Thyroid gland (tissue), 4 donors: ENCODE data around the gene FYN. TPM values are rescaled to one million over a fixed set of nuclear protein-coding genes. Genes with fewer than 3 reads are reported as not detected.

Source experiments
- DNase-seq, 2 donors: peaks; one replicate each; pipeline ENCODE4 v3.0.0-alpha.2; 2019
- H3K27ac ChIP-seq, 3 donors: fragments of 200-600 bp; sonication (generic); 1 replicate in 2 of 3; 2 replicates in 1 of 3; pipeline ENCODE4 v1.5.1; 2016 to 2019; ENCODE audit warnings: mild to moderate bottlenecking in 1 of 3, moderate library complexity in 1 of 3
- H3K27me3 ChIP-seq: fragments of 200-600 bp; sonication (generic); one replicate; pipeline ENCODE4 v1.5.1; 2019
- H3K36me3 ChIP-seq, 2 donors: fragments of 200-600 bp; sonication (generic); one replicate each; pipeline ENCODE4 v1.5.1; 2016 to 2019
- H3K4me1 ChIP-seq, 2 donors: fragments of 200-600 bp; sonication (generic); one replicate each; pipeline ENCODE4 v1.5.1; 2017 to 2019
- H3K4me3 ChIP-seq, 3 donors: fragments of 200-600 bp; sonication (generic); replicated peaks in 1 of 3; 1 replicate in 2 of 3; 2 replicates in 1 of 3; pipeline ENCODE4 v1.5.1; 2016; ENCODE audit warnings: mild to moderate bottlenecking in 1 of 3
- H3K9me3 ChIP-seq: fragments of 200-600 bp; sonication (generic); one replicate; pipeline ENCODE4 v1.5.1; 2017
- CTCF ChIP-seq, 6 experiments: fragments of 200-600 bp in 3 of 6; fragments of 450-650 bp in 3 of 6; sonication (generic) in 3 of 6; IDR thresholded peaks; one replicate each; pipeline ENCODE4 v1.5.1; 2016 to 2019; ENCODE audit warnings: antibody characterized with exemption in 6 of 6, mild to moderate bottlenecking in 2 of 6, inconsistent platforms in 1 of 6, moderate library complexity in 1 of 6
- POLR2A ChIP-seq, 2 donors: fragments of 450-650 bp; IDR thresholded peaks; one replicate each; pipeline ENCODE4 v1.6.1; 2017; ENCODE audit warnings: antibody characterized with exemption in 2 of 2, mild to moderate bottlenecking in 2 of 2, moderate library complexity in 1 of 2
- WGBS, 2 donors: methylation state at CpG; one replicate each; pipeline ENCODE4 v1.1.5; 2017; 5-methylcytosine and 5-hydroxymethylcytosine counted together
- intact Hi-C: fragments of 100-400 bp; cut with DNase I; formaldehyde crosslinking; loops from one replicate; pipeline ENCODE4 v1.15.1; 2023
- total RNA-seq, 4 donors: library from RNA; depleted of rRNA; stranded (reverse); fragments of >200 nt; gene quantifications; one replicate each; pipeline ENCODE4 v1.2.3, GENCODE V29; 2016

FYN gene
- total RNA-seq, 4 donors from 2014 or later: 67.0 to 206 (median 95.9) TPM

GRCh38 chr6:111774346-111774703 is 98.9 kb downstream of the FYN start:
- DNase-seq: no peak
- no peaks in the 10 kb centered on the region for H3K27me3 ChIP-seq
- intact Hi-C loops: no loop called here
- H3K36me3 ChIP-seq: no peaks in the 10 kb centered on the region
- TF ChIP-seq CTCF (IDR thresholded peaks at IDR 0.05) (no peak), POLR2A (IDR thresholded peaks at IDR 0.05) (no peak)
- no peak overlapping the region for H3K27ac ChIP-seq
- no peaks in the 10 kb centered on the region for H3K9me3 ChIP-seq
- H3K4me1 ChIP-seq: peaks cover 0 to 23% of the 10 kb centered on the region in 2 donors
- 87 to 100% methylated on average over 1 of the region's 1 CpG for WGBS, 2 donors
- no peak overlapping the region for H3K4me3 ChIP-seq

GRCh38 chr6:111773501-111774345 is 99.5 kb downstream of the FYN start:
- Histone ChIP-seq H3K27me3 (no peaks in the 10 kb centered on the region), H3K4me1 (peaks cover 0 to 23% of the 10 kb centered on the region in 2 donors), H3K9me3 (no peaks in the 10 kb centered on the region), H3K36me3 (no peaks in the 10 kb centered on the region), H3K27ac (no peak overlapping the region), H3K4me3 (no peak overlapping the region)
- no peak for DNase-seq
- intact Hi-C loops: no loop called here
- WGBS, 2 donors: 73 to 82% methylated on average over 7 of the region's 7 CpGs
- TF ChIP-seq POLR2A (IDR thresholded peaks at IDR 0.05) (no peak), CTCF (IDR thresholded peaks at IDR 0.05) (no peak)

- TF ChIP-seq POLR2A (IDR thresholded peaks at IDR 0.05) (no peak), CTCF (IDR thresholded peaks at IDR 0.05) (no peak)
- 96 to 100% methylated on average over 1 of the region's 1 CpG for WGBS, 2 donors
- no peak for DNase-seq
- no peaks in the 10 kb centered on the region for H3K27me3 ChIP-seq
- H3K36me3 ChIP-seq: no peaks in the 10 kb centered on the region
- H3K4me1 ChIP-seq: peaks cover 0 to 23% of the 10 kb centered on the region in 2 donors
- no peak overlapping the region for H3K4me3 ChIP-seq
- no peak overlapping the region for H3K27ac ChIP-seq
- intact Hi-C loops: no loop called here
- H3K9me3 ChIP-seq: no peaks in the 10 kb centered on the region
Observed at GRCh38 chr6:111772381-111772780, 100.9 kb downstream of the FYN start.

- TF ChIP-seq CTCF (IDR thresholded peaks at IDR 0.05) (no peak), POLR2A (IDR thresholded peaks at IDR 0.05) (no peak)
- no peak overlapping the region for H3K27ac ChIP-seq
- H3K4me1 ChIP-seq: peaks cover 0 to 21% of the 10 kb centered on the region in 2 donors
- no peaks in the 10 kb centered on the region for H3K36me3 ChIP-seq
- DNase-seq: no peak
- no peaks in the 10 kb centered on the region for H3K9me3 ChIP-seq
- 89 to 93% methylated on average over 5 of the region's 5 CpGs for WGBS, 2 donors
- intact Hi-C loops: no loop called here
- H3K4me3 ChIP-seq: no peak overlapping the region
- no peaks in the 10 kb centered on the region for H3K27me3 ChIP-seq
Observed at GRCh38 chr6:111771629-111772028, 101.6 kb downstream of the FYN start.

- intact Hi-C loops: no loop called here
- Histone ChIP-seq H3K4me3 (no peak overlapping the region), H3K27ac (no peak overlapping the region), H3K36me3 (no peaks in the 10 kb centered on the region), H3K4me1 (peaks cover 0 to 16% of the 10 kb centered on the region in 2 donors), H3K9me3 (no peaks in the 10 kb centered on the region), H3K27me3 (no peaks in the 10 kb centered on the region)
- TF ChIP-seq CTCF (IDR thresholded peaks at IDR 0.05) (no peak), POLR2A (IDR thresholded peaks at IDR 0.05) (no peak)
- no peak for DNase-seq
Observed at GRCh38 chr6:111771094-111771432, 102.2 kb downstream of the FYN start.
